ENCODE measurements around the gene ZDHHC11.
"Not testable (repeated sequence)": the region's sequence is repeated elsewhere in the genome, so short reads cannot be mapped to it uniquely, and the experiment has no call there.

Gene ZDHHC11

DNA sequence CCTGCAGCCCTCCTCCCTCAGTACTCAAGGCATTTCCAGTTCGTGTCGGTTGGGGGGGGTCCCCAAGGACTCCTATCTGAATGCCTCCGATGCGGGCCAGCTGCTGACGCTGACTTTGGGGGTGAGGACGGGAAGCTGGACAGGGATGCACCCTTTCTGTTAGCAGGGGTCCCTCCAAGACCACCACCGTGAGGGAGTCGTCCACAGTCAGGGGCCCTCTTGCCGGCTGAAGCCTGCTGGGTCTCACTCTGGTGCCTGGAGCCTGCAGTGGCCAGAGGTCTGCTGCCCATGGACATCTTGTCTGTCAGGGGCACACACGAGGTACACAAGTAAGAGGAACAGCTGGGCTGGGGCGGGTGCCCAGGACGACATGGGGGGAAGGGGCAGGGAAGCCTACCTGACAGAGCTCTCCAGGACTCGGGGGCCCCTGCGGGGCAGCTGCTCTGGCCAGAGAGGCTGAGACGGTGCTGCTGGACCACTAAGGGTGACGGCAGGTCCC lies 9.1 kb upstream of the ZDHHC11 start:
- DNase-seq (ENCODE audit: low read depth) = no peak

DNA sequence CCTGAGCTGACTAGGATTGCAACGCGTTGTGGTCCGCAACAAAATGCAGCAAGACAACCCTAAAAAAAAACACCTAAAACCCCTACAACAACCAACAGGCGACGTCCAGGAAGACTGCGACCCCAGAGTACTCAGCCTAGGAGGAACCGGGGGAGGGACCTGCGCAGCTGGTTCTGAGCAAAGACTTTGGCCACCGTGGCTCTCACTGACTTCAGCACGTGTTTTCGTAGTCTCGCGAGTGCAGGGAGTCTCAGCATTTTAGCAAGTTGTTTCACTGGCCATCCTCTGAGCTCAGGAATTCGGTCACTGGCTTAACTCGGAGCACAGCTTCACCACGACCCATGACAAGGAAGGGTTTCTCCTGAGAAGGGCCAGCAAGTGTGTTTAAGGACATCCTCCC lies 8.6 kb upstream of the ZDHHC11 start:
- DNase-seq (ENCODE audit: low read depth) = no peak

GRCh38 chr5:858726-859125 lies 7.9 kb upstream of the ZDHHC11 start:
- no peak for DNase-seq (ENCODE audit: low read depth)

DNA sequence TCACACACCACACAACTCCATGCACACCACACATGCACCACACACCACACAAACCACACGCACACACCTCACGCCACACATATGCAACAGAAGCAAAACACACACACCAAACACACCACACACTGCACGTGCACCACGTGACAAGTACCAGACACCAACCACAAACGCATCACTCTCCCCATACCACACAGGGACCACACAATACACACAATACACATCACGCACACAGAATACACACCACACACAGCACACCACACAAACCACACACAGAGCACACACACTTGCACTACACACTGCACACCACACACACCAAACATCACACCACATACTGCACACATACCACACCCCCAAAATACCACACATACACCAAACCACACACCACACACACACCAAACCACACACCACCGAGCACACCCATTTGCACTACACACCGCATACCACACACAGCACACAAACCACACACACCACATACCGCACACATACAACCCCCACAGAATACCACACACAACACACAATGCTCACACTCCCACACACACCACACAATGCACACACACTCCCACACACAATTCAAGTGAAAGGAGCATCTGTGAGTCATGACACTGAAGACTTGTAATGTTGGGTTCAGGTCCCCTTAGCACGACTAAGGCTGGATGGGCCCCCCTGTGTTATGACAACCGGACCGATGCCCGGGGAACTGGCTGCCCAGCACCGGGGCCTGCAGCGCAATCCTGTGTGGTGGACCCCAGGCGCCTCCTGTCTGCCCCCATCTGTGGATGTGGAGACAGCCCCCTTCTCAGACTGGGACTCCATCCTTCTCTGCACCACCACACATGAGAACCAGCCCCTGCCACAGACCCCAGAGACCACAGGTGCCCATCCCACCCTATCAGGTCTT lies 6.0 kb upstream of the ZDHHC11 start:
- DNase-seq (ENCODE audit: low read depth) = no peak

- no peak for DNase-seq (ENCODE audit: low read depth)
These were observed 5.2 kb upstream of the ZDHHC11 start for GRCh38 chr5:855771-856530.

DNA sequence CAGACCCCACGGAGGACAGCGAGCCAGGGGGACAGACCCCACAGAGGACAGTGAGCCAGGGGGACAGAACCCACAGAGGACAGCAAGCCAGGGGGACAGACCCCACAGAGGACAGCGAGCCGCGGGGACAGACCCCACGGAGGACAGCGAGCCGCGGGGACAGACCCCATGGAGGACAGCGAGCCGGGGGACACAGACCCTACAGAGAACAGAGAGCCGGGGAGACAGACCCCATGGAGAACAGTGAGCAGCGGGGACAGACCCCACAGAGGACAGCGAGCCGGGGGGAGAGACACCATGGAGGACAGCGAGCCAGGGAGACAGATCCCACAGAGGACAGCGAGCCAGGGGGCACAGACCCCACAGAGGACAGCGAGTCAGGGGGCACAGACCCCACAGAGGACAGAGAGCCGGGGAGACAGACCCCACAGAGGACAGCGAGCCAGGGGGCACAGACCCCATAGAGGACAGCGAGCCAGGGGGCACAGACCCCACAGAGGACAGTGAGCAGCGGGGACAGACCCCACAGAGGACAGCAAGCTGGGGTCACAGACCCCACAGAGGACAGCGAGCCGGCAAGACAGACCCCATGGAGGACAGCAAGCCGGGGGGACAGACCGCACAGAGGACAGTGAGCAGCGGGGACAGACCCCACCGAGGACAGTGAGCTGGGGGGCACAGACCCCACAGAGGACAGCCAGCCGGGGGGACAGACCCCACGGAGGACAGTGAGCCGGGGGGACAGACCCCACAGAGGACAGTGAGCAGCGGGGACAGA lies 4.4 kb upstream of the ZDHHC11 start:
- no peak for DNase-seq (ENCODE audit: low read depth)

GRCh38 chr5:854217-854616 lies 3.4 kb upstream of the ZDHHC11 start:
- DNase-seq (ENCODE audit: low read depth) = no peak

GRCh38 chr5:853416-854090 lies 2.8 kb upstream of the ZDHHC11 start:
- not testable (repeated sequence) for DNase-seq (ENCODE audit: low read depth)

DNA sequence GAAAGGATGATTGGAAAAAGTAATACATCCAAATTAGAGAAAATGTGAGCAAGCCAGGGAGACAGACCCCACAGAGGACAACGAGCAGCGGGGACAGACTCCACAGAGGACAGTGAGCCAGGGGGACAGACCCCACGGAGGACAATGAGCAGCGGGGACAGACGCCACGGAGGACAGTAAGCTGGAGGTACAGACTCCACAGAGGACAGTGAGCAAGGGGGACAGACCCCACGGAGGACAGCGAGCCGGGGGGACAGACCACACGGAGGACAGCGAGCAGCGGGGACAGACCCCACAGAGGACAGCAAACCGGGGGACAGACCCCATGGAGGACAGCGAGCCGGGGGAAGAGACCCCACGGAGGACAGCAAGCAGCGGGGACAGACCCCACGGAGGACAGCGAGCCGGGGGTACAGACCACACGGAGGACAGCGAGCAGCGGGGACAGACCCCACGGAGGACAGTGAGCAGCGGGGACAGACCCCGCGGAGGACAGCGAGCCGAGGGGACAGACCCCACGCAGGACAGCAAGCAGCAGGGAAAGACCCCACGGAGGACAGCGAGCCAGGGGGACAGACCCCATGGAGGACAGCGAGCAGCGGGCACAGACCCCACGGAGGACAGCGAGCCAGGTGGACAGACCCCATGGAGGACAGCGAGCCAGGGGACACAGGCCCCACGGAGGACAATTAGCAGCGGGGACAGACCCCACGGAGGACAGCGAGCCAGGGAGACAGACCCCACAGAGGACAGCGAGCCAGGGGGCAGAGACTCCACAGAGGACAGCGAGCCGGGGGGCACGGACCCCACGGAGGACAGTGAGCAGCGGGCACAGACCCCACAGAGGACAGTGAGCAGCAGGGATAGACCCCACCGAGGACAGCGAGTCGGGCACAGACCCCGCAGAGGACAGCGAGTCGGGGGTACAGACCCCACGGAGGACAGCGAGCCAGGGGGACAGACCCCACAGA lies 1.9 kb upstream of the ZDHHC11 start:
- no peak for DNase-seq (ENCODE audit: low read depth)

DNA sequence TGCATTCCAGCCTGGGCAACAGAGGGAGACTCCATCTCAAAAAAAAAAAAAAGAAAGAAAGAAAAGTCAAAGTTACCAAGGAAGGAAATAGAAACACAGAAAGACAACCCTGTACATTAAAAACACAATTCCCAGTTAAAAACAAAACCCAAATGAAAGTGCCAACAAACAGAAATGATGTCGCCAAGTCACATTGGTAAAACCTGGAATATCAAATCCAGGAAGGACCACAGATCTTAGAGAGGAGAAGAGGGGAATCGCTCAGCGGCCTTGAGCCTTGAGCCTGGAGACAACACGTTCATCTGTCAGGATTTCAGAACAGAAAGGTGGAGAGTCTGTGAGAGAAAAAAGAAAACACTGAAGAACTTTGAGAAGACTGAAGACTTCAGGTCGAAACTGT lies 1.2 kb upstream of the ZDHHC11 start:
- DNase-seq (ENCODE audit: low read depth) = no peak

GRCh38 chr5:851553-851952 lies 767 bp upstream of the ZDHHC11 start:
- DNase-seq (ENCODE audit: low read depth) = no peak

GRCh38 chr5:851076-851475 lies 290 bp upstream of the ZDHHC11 start:
- DNase-seq (ENCODE audit: low read depth) = no peak

DNA sequence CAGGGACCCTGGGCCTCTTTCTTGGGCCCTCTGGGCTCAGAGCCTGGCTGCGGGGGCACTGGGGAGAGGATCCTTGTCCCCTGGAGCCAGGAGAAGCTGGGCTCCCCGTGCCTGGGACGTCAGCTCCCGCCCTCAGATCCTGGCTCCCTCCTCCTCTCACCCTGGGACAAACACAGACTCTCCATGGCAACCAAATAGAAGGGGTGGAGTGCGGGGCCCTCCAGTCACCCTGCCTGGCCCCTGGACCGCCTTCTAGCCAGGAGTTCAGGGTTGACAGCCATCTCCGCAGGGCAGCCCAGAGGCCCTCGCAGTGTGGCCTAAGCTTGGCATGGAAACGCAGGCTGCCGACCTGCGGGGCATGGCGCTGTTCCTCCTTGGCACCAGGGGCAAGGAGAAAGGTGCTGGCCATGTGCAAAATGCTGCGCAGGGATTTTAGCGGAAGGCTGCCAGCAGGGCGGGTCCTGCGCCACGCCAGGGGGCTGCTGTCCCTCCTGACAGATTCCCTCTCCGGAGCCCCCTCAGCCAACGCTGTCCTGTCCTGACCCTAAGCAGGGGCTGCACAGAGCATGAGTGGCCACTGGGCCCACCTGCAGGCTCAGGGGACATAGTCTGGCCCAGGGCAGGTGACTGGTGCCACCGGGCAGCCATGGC lies 1.0 kb downstream of the ZDHHC11 start:
- DNase-seq (ENCODE audit: low read depth) = no peak

- DNase-seq (ENCODE audit: low read depth) = no peak
These were observed 2.1 kb downstream of the ZDHHC11 start for GRCh38 chr5:848671-849111.

- not testable (repeated sequence) for DNase-seq (ENCODE audit: low read depth)
These were observed 3.0 kb downstream of the ZDHHC11 start for GRCh38 chr5:847736-848135.

DNA sequence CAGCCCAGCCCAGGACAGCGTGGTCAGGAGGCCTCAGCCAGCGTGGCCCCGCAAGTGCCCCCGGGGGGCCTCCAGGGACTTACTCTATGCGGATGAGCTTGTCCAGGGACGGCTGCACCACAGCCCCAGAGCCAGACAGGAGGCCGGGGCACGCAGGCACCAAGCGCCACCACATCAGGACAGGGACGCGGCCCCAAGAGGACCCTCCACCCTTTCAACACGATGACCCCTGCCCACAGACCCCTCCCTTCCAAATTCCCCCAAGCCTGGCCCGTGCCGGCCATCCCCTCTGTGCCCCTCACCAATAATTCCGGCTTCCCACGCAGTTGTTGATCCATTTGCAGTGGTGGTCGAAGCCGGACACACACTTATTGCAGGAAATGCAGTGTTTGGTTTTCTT lies 3.6 kb downstream of the ZDHHC11 start:
- DNase-seq (ENCODE audit: low read depth) = not testable (repeated sequence)

GRCh38 chr5:846602-847091 lies 4.1 kb downstream of the ZDHHC11 start:
- DNase-seq (ENCODE audit: low read depth) = not testable (repeated sequence)

DNA sequence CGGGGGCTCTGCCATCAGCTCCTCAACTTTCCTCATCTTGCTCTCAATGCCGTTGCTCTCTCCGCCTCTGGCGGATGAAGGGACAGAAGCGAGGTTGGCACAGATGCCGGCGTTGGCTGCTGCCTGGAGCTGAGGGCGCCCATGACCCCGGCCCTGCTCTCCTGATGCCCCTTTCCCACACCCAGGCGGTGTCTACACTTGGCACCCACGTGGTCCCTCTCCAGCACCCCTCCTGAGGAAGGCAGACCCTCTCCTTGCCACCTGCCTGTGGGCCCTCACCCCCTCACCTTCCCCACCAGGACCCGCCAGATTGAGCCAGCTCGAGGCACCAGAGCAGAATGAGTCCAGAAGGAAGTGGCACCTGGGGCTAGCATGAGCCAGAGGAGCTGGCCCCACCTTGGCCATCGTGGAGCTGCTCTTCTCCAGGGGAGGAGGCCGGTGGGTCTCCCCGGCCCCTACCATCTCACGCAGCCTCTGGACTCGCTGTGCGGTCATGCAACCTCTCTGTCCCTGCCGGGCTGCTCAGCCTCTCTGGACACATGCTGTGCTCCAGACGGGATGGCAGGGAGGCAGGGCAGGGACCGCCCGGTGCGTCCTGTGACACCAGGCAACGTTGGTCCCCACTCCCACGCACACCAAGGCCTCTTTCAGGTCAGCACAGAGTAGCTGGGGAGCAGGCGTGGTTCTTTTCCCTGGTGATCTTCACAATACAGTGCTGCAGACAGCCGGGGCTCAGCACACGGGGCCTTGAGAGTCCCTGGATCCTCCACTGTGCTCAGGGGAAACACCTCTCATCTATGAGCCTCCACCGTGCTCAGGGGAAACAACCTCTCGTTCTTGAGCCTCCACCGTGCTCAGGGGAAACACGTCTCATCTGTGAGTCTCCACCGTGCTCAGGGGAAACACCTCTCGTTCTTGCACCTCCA lies 4.8 kb downstream of the ZDHHC11 start:
- DNase-seq (ENCODE audit: low read depth) = not testable (repeated sequence)

All from HS-27A (cell line).